Activated CD8-positive, alpha-beta T cell treated with anti-CD3 and anti-CD28 coated beads for 36 hours (primary cell): ENCODE measurements around the gene CKAP5. TPM values are rescaled to one million over a fixed set of nuclear protein-coding genes. Genes with fewer than 3 reads are reported as not detected.

Experiments
- ATAC-seq: fragments of 200-7000 bp; cut with Tn5 transposase; one replicate; pipeline ENCODE4 v1.10.0; 2021; ENCODE audit warnings: mild to moderate bottlenecking, moderate library complexity
- CTCF ChIA-PET: fragments of 350-600 bp; sonication (Branson Sonifier 250); formaldehyde crosslinking; loops from one replicate; lab custom pipeline; 2021; ENCODE audit warnings: antibody characterized with exemption; lab: Charles Lee
- POLR2A ChIA-PET: fragments of 350-600 bp; sonication (Branson Sonifier 250); formaldehyde crosslinking; loops from one replicate; lab custom pipeline; 2021; ENCODE audit warnings: antibody characterized with exemption; lab: Charles Lee
- DNase-seq: peaks from one replicate; pipeline ENCODE4 v3.0.0-alpha.2; 2020
- H3K27ac Mint-ChIP-seq: one replicate; pipeline ENCODE4 v1.8.0; 2021; ENCODE audit warnings: mild to moderate bottlenecking, mixed read lengths
- H3K27me3 Mint-ChIP-seq: one replicate; pipeline ENCODE4 v1.8.0; 2021; ENCODE audit warnings: mixed read lengths
- H3K36me3 Mint-ChIP-seq: one replicate; pipeline ENCODE4 v1.8.0; 2021; ENCODE audit warnings: low read depth, mixed read lengths
- H3K4me1 Mint-ChIP-seq: one replicate; pipeline ENCODE4 v1.8.0; 2021; ENCODE audit warnings: low read depth, mixed read lengths
- H3K4me3 Mint-ChIP-seq: one replicate; pipeline ENCODE4 v1.8.0; 2021; ENCODE audit warnings: mild to moderate bottlenecking, moderate library complexity, mixed read lengths
- H3K9me3 Mint-ChIP-seq: one replicate; pipeline ENCODE4 v1.8.0; 2021; ENCODE audit warnings: mixed read lengths
- CTCF ChIP-seq: fragments of 200-600 bp; IDR thresholded peaks from one replicate; pipeline ENCODE4 v1.8.0; 2022; ENCODE audit warnings: antibody characterized with exemption, mild to moderate bottlenecking
- intact Hi-C: fragments of 100-400 bp; cut with micrococcal nuclease; formaldehyde crosslinking; loops from one replicate; pipeline ENCODE4 v1.10.0; 2022
- total RNA-seq, 2 experiments: library from RNA; stranded (reverse); gene quantifications; one replicate each; pipeline ENCODE4 v1.2.3, GENCODE V29; 2021

The CKAP5 gene
- total RNA-seq, 2 experiments from 2014 or later = 137 to 145 TPM

GRCh38 chr11:46697303-46697702 lies 148.8 kb downstream of the CKAP5 start:
- peaks cover 15% of the 10 kb centered on the region for H3K36me3 Mint-ChIP-seq
- no peak for DNase-seq
- H3K4me1 Mint-ChIP-seq = peaks cover 36% of the 10 kb centered on the region
- H3K27ac Mint-ChIP-seq = peak overlapping the region; percentile 36
- ChIA-PET POLR2A (interaction anchor here (0.9 kb wide), 1 partner anchor 10 kb away, joined by 3 read pairs; no protein-coding TSS in a partner anchor), CTCF (interaction anchor here (1.3 kb wide), 1 partner anchor 26 kb away, joined by 3 read pairs; no protein-coding TSS in a partner anchor)
- no peak overlapping the region for H3K4me3 Mint-ChIP-seq
- H3K9me3 Mint-ChIP-seq = no peaks in the 10 kb centered on the region
- intact Hi-C loops = no loop called here
- no peak for TF ChIP-seq CTCF
- ATAC-seq = no peak
- no peaks in the 10 kb centered on the region for H3K27me3 Mint-ChIP-seq

- H3K4me3 Mint-ChIP-seq = no peak overlapping the region
- peaks cover 7% of the 10 kb centered on the region for H3K36me3 Mint-ChIP-seq
- no peak for TF ChIP-seq CTCF
- no peak for DNase-seq
- ATAC-seq = no peak
- POLR2A ChIA-PET = no interaction called here
- peaks cover 28% of the 10 kb centered on the region for H3K4me1 Mint-ChIP-seq
- H3K27me3 Mint-ChIP-seq = no peaks in the 10 kb centered on the region
- no peaks in the 10 kb centered on the region for H3K9me3 Mint-ChIP-seq
- CTCF ChIA-PET = interaction anchor here (1.3 kb wide), 1 partner anchor 25 kb away, joined by 3 read pairs; no protein-coding TSS in a partner anchor
- intact Hi-C loops = no loop called here
- H3K27ac Mint-ChIP-seq = no peak overlapping the region
Observed at GRCh38 chr11:46696212-46696558, 149.9 kb downstream of the CKAP5 start.

GRCh38 chr11:46695345-46696211 lies 150.5 kb downstream of the CKAP5 start:
- Mint-ChIP-seq H3K9me3 (no peaks in the 10 kb centered on the region), H3K27me3 (no peaks in the 10 kb centered on the region), H3K4me3 (no peak overlapping the region), H3K36me3 (peaks cover 7% of the 10 kb centered on the region), H3K27ac (peak overlapping the region; percentile 36), H3K4me1 (peaks cover 28% of the 10 kb centered on the region)
- ATAC-seq (no peak), DNase-seq (no peak)
- ChIA-PET POLR2A (interaction anchor here (0.7 kb wide), 1 partner anchor 23 kb away, joined by 3 read pairs; no protein-coding TSS in a partner anchor), CTCF (no interaction called here)
- TF ChIP-seq CTCF = no peak
- intact Hi-C loops = no loop called here

- no peaks in the 10 kb centered on the region for H3K27me3 Mint-ChIP-seq
- CTCF ChIA-PET = no interaction called here
- intact Hi-C loops = no loop called here
- no peak overlapping the region for H3K4me3 Mint-ChIP-seq
- peaks cover 7% of the 10 kb centered on the region for H3K36me3 Mint-ChIP-seq
- ATAC-seq (no peak), DNase-seq (no peak)
- peaks cover 28% of the 10 kb centered on the region for H3K4me1 Mint-ChIP-seq
- no peaks in the 10 kb centered on the region for H3K9me3 Mint-ChIP-seq
- H3K27ac Mint-ChIP-seq = no peak overlapping the region
- no peak for TF ChIP-seq CTCF
- POLR2A ChIA-PET = no interaction called here
Observed at GRCh38 chr11:46694607-46695006, 151.5 kb downstream of the CKAP5 start.

GRCh38 chr11:46694072-46694471 lies 152.0 kb downstream of the CKAP5 start:
- Mint-ChIP-seq H3K4me1 (peaks cover 26% of the 10 kb centered on the region), H3K4me3 (no peak overlapping the region), H3K27ac (no peak overlapping the region), H3K36me3 (peaks cover 7% of the 10 kb centered on the region), H3K27me3 (no peaks in the 10 kb centered on the region), H3K9me3 (no peaks in the 10 kb centered on the region)
- intact Hi-C loops = no loop called here
- POLR2A ChIA-PET = interaction anchor here (0.8 kb wide), 1 partner anchor 16 kb away, joined by 4 read pairs; no protein-coding TSS in a partner anchor
- no peak for DNase-seq
- CTCF ChIA-PET = no interaction called here
- no peak for TF ChIP-seq CTCF
- ATAC-seq = no peak
